HG03442 (cell line): Measurements from ENCODE around the gene CPNE4.

Source experiments
- ATAC-seq: cut with Tn5 transposase; IDR thresholded peaks from one replicate; pipeline ENCODE4 v1.9.1; 2021; ENCODE audit warnings: mild to moderate bottlenecking, moderate library complexity; ENCODE audit not compliant: unreplicated experiment

CPNE4 gene

DNA sequence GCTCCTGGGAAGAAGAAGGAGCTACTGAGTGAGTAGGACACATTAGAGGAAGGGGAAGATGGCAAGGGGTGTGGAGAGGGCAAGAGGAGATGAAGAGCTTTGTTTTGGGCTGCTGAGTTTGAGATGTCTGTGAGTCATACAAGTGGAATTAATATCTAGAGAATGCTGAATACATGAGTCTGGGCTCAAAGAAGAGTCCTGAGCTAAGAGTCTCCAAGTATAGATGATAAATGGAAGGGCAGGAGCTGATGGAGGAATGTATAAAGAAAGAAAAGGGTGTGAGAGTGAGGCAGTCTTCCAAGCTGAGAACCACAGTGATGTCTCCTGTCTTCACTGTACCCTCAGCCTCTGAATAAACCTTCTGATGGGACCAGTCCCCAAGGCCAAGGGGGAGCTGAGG lies 326.6 kb downstream of the CPNE4 start:
- ATAC-seq, result no peak

DNA sequence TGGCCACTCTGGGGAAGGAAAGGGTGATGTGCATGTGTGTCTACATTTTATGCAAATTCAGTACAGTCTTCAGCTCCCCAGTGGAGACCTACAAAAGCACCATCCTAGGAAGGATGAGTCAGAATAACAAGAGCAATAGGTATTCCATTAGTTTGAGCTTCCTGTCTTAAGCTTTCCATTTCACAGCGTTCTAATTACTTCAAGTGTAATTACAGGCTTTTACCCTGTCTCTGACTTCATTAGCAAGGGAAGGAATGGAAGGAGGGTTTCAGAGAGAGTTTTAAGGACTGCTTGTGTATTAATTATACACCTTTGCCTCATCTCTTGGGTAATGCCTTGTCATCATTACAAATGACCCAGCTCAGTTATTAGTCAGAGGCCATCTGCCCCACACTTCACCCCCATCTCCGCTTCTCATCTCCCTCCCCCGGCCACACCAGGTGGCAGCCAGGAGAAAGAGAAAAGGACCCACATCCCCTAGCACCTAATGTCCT lies 329.2 kb downstream of the CPNE4 start:
- ATAC-seq, result peak; percentile 82

- ATAC-seq, result no peak
Observed at GRCh38 chr3:131705099-131705498, 329.7 kb downstream of the CPNE4 start.

DNA sequence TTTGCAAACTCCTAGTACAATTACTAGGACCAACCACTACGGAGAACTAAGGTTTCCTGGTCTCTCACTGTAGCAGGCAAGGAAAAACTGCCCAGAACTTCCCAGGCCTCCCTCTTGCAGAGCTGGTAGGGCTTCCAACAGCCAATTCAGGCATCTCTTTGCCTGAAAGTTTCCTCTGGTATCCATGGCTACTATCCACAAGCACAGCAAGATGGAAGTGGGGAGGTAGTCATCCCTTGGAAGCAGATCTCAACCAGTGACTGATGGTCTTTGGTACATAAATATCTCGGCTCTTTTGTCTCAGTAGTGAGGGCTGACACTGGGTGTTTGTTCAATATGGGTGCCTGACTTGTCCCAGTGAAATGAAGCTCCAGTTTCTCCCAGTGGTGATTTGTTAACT lies 330.7 kb downstream of the CPNE4 start:
- ATAC-seq, result no peak

GRCh38 chr3:131702146-131702545 lies 332.7 kb downstream of the CPNE4 start:
- no peak for ATAC-seq

GRCh38 chr3:131701153-131701770 lies 333.6 kb downstream of the CPNE4 start:
- ATAC-seq, result no peak

DNA sequence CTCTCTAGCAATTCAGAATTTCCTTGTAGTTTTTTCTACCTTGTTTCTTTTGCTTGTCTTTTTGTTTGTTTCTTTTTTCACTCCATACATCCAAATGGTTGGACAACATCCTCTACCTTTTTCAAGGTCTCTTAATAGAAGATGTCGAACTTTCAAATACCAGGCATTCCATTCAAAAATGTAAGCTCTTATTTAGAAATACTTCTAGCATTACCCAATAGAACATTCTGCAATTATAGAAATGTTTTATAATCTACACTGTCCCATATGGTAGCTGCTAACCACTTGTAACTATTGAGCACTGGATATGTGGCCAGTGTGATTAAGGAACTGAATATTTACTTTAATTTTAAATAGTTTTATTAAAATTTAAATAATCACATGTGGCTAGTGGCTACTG lies 335.8 kb downstream of the CPNE4 start:
- ATAC-seq, result no peak

DNA sequence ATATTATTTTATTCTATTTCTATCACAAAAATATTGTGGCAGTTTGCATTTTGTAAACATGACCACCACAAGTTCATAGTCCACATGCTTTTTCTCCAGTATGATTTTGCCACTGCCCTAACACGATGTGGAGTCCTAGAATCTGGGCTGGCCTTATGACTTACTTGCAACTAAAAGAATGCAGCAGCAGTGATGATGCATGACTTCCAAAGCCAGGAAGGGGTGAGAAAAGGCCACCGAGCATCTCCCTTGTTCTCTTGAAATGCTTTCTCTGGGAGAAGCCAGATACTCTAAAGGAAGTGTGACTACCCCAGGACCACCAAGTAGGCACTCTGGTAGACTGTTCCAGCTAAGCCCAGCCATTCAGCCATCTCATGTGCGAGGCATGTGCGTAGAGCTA lies 340.4 kb downstream of the CPNE4 start:
- ATAC-seq, result no peak

DNA sequence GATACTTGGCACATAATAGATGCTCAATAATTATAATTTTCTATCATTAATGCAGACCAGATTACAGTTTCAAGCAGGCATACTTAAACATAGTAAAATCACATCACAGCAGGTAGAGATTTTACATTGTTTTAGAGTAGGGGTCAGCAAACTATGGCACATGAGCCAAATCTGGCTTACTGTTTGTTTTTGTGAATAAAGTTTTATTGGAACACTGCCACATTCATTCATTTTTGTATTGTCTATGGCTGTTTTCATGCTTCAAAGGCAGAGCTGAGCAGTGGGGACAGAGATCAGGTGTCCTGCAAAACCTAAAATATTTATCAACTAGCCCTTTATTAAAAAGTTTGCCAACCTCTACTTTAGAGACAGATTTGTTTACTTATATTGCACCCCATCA lies 342.5 kb downstream of the CPNE4 start:
- ATAC-seq, result no peak

DNA sequence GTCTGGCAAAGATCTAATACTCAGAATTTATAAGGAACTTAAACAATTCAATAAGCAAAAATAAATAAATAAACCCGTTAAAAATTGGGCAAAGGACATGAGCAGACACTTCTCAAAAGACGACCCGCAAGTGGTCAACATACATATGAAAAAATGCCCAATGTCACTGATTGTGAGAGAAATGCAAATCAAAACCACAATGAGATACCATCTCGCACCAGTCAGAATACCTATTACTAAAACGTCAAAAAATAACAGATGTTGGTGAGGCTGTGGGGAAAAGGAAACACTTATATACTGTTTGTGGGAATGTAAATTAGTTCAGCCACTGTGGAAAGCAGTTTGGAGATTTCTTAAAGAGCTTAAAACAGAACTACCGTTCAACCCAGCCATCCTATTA lies 344.0 kb downstream of the CPNE4 start:
- ATAC-seq, result no peak

DNA sequence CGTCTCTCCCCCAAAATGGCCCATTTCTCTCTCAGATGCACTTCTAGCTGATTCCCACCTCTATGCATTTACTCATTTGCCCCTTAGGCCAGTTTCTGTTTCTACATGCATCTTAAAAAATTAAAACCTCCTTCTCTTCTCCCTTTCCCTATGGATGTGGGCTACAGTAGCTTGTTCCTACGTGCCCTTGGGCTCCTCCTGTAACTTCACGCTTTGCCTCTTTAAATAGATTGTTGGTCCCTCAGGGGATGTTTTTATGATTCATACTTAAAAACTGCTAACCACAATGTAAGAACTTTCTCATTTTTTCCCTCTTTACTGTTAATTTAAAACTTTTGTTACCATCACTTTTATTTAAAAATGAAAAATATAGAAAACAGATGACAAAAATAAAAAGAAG lies 346.4 kb downstream of the CPNE4 start:
- ATAC-seq, result no peak

DNA sequence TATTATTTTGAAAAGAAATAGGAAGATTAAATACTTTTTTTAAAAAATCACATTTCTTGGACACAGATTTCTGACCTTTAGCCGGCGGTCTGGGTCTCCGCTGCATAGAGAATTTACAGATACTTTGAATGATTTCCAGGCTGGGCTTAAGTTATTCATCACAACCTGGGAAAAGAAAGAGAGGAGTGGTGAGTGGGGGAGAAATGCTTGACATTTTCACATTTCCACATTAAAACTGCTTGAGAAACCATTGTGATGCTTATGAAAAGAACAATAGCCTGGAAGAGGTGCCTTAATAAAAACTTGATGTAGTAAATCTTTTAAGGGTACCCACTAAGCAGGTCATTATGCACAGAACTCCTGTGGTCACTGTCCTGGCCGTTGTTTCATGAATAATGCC lies 365.2 kb downstream of the CPNE4 start:
- no peak for ATAC-seq

DNA sequence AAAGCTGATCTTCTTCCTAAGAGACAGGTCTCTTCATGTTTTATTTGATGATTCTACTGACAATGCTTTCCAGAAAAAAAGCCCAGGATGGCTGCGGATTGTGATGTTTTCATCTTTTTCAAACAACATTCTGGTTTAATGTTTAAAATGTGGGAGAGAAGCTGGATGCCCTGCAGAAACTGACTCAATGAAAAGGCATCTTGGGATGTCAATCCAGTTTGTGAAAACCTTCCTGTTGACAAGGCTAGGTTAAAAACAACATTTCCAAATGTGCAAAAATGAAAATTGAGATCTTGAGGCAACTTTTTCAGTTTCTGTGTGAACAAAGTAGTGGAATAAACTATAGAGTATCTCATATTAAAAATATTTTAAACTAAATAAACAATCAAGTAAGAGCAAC lies 376.0 kb downstream of the CPNE4 start:
- ATAC-seq, result no peak

DNA sequence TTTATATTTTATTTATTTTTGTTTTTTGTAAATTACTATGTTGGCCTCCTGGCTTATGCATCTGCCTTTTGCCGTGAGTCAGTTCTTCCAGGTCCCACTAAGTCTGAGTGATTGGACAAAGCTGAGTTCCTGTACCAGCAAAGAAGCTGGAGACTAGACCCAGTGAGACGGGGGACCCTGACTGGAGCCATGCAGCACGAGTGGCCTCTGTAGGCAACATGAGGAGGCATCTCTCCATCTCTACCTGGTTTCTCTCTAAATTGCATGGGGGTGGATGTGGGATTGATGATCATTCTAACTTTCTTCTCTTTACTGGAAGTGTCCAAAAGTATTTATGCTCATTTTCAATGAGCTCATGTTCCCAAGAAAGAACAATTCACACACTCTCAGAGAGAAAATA lies 376.7 kb downstream of the CPNE4 start:
- no peak for ATAC-seq

- no peak for ATAC-seq
Observed at GRCh38 chr3:131655070-131655690, 379.6 kb downstream of the CPNE4 start.

- no peak for ATAC-seq
Observed at GRCh38 chr3:131645638-131646037, 389.2 kb downstream of the CPNE4 start.

DNA sequence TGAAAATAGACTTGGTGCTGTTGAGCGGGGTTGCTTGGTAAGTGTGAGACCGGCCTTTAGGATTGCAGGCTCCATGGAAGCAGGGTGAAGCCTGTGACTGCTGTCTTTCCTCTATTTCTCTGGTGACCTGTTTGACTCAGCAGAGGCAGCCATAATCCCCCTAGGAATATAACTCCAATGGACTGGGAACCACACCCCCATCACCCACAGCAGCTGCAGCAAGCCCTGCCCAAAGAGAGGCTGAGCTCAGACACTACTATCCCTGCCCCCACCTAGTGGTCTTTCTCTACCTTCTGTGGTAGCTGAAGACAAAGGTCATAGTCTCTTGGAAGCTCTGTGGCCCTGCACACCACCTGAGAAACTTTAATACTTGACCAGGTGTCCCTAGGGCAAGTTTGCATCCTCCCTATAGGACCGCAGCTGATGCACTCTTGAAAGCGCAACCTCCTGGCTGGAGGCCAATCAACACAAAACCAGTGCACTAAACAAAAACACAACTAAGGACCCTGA lies 398.5 kb downstream of the CPNE4 start:
- no peak for ATAC-seq

DNA sequence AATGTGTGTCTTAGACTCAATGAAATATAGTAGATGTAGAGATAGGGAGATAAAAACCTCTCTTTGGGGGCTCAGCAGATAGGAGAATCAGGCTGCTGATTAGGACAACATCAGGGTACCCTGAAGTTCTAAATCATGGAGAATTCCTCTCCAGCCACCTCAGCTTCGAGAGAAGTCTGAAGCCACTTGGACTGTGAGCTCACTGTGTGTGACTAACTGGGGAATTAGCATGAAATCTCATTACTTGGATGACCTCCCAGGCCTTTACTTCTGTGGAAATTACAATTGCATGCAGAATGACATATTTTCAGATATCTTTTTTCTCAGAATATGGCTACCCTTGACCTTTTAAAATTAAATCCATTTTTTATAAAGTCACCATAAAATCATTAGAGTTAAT lies 404.0 kb downstream of the CPNE4 start:
- no peak for ATAC-seq

DNA sequence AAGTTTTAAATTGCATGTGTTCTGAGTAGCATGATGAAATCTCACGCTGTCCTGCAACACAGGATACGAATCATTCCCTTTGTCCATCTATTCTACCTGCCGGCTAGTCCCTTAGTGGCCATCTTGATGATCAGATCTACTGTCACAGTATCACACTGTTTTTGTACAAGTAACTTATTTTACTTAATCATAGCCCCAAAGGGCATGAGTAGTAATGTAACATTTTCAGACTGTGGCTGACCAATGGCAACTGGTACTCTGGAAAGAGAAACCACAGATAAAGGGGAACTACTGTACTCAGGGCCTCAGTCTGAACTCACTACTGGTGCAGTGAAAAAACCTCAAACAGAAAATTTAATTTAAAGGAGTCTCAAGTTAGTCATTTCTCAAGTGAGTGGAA lies 404.7 kb downstream of the CPNE4 start:
- peak; percentile 99 for ATAC-seq

GRCh38 chr3:131623431-131623830 lies 411.4 kb downstream of the CPNE4 start:
- ATAC-seq, result no peak

DNA sequence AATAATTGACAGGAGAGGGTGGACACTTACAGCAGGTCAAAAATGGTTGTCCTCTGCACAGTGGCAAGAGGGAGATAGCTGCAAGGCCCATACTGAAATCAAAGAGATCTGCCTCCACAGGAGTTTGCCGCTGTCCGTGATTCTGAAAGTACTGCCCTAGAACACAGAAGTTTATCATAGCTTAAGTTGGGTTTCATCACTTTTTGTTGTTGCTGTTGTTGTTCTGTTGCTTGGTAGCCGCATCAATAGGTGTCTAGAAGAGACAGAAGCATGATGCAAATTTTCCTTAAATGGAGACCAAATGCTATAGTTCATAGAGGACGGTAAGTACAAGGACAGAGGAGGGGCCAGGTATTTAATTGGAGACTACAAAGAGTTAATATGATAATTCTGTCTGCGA lies 412.1 kb downstream of the CPNE4 start:
- ATAC-seq, result no peak

DNA sequence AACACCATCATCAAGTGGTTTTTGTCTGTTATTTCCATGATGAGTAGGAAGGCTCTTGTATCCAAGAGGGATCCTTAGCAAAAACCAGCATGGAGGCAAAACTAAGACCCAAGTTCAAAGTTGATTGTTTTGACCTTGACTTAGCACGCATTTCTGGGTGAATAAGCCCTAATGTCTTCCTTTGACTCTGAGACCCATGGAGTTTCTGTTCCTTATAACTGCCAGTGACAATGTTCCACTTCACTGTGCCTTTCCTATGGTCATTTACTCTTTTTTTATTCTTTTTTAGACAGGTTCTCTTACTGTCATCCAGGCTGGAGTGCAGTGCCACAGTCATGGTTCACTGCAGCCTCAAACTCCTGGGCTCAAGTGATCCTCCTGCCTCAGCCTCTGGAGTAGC lies 413.8 kb downstream of the CPNE4 start:
- peak; percentile 63 for ATAC-seq

DNA sequence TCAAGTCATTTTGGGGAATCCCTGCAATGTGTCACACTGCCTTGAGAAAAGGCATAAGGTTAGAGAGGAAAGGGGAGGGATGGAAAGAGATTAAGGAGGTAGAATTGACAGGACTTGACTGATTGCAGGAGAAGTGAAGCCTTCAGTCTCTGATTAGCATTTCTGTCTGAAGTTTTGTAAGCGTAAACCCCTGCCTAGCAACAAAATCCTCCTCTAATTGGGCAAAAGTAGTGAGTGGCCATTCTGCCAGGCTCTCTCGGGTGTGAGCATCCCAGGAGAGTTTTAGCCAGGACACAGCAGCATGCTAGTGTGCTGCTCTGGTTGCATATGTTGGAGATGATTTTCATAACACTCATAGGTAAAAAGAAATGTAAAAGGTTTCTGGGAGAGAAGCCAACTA lies 415.0 kb downstream of the CPNE4 start:
- ATAC-seq, result no peak
